SK-N-SH treated with all-trans-retinoic acid at 6 μM for 48 hours (cell line): ENCODE measurements around the gene CASTOR1.

Experiments
- ATAC-seq: fragments of 200-7000 bp; cut with Tn5 transposase; 3 replicates; pipeline ENCODE4 v1.9.1; 2020; ENCODE audit warnings: mild to moderate bottlenecking, moderate library complexity
- ARNTL ChIP-seq: fragments of 450-650 bp; formaldehyde crosslinking; IDR thresholded peaks from 2 replicates; pipeline ENCODE4 v1.5.0; 2020; ENCODE audit warnings: low read depth, mild to moderate bottlenecking, moderate library complexity, borderline replicate concordance
- BACH2 ChIP-seq: fragments of 250-450 bp; sonication (Bioruptor Pico); IDR thresholded peaks from 2 replicates; pipeline ENCODE4 v1.9.0; 2021; ENCODE audit warnings: mild to moderate bottlenecking, borderline replicate concordance
- CSDC2 ChIP-seq: fragments of 250-450 bp; sonication (Bioruptor Pico); IDR thresholded peaks from 2 replicates; pipeline ENCODE4 v1.5.0; 2020; ENCODE audit warnings: mild to moderate bottlenecking, moderate library complexity
- CSRNP3 ChIP-seq: fragments of 250-450 bp; sonication (Bioruptor Pico); IDR thresholded peaks from 2 replicates; pipeline ENCODE4 v1.5.1; 2021; ENCODE audit warnings: mild to moderate bottlenecking, moderate library complexity
- ESRRG ChIP-seq: fragments of 250-450 bp; sonication (Bioruptor Pico); IDR thresholded peaks from 2 replicates; pipeline ENCODE4 v1.6.1; 2021; ENCODE audit warnings: mild to moderate bottlenecking
- GLIS3 ChIP-seq: fragments of 250-450 bp; sonication (Bioruptor Pico); IDR thresholded peaks from 2 replicates; pipeline ENCODE4 v1.5.0; 2020; ENCODE audit warnings: mild to moderate bottlenecking, moderate library complexity
- ISL1 ChIP-seq: fragments of 250-450 bp; sonication (Bioruptor Pico); IDR thresholded peaks from 2 replicates; pipeline ENCODE4 v2.1.2; 2022; ENCODE audit warnings: mild to moderate bottlenecking, moderate library complexity
- OSR1 ChIP-seq: fragments of 250-450 bp; sonication (Bioruptor Pico); IDR thresholded peaks from 2 replicates; pipeline ENCODE4 v1.8.0; 2022; ENCODE audit warnings: moderate library complexity, mild to moderate bottlenecking, inconsistent platforms
- PATZ1 ChIP-seq: fragments of 250-450 bp; sonication (Bioruptor Pico); IDR thresholded peaks from 2 replicates; pipeline ENCODE4 v1.8.0; 2020; ENCODE audit warnings: mild to moderate bottlenecking, moderate library complexity, borderline replicate concordance
- PPARA ChIP-seq: fragments of 250-450 bp; sonication (Bioruptor Pico); IDR thresholded peaks from 2 replicates; pipeline ENCODE4 v1.5.0; 2020; ENCODE audit warnings: mild to moderate bottlenecking, borderline replicate concordance
- RARB ChIP-seq: fragments of 250-450 bp; sonication (Bioruptor Pico); IDR thresholded peaks from 2 replicates; pipeline ENCODE4 v1.8.0; 2021; ENCODE audit warnings: mild to moderate bottlenecking, moderate library complexity
- SNAI2 ChIP-seq: fragments of 250-450 bp; sonication (Bioruptor Pico); IDR thresholded peaks from 2 replicates; pipeline ENCODE4 v1.5.0; 2020; ENCODE audit warnings: mild to moderate bottlenecking, moderate library complexity
- TOX ChIP-seq: fragments of 250-450 bp; sonication (Bioruptor Pico); IDR thresholded peaks from 2 replicates; pipeline ENCODE4 v1.8.0; 2021; ENCODE audit warnings: mild to moderate bottlenecking, moderate library complexity, borderline replicate concordance
- TSHZ2 ChIP-seq: fragments of 250-450 bp; sonication (Bioruptor Pico); IDR thresholded peaks from 2 replicates; pipeline ENCODE4 v1.5.0; 2020; ENCODE audit warnings: mild to moderate bottlenecking, moderate library complexity
- ZC3H10 ChIP-seq: fragments of 250-450 bp; sonication (Bioruptor Pico); IDR thresholded peaks from 2 replicates; pipeline ENCODE4 v1.5.1; 2021; ENCODE audit warnings: mild to moderate bottlenecking, moderate library complexity
- ZFP3 ChIP-seq: fragments of 250-450 bp; sonication (Bioruptor Pico); IDR thresholded peaks from 2 replicates; pipeline ENCODE4 v1.5.0; 2020; ENCODE audit warnings: mild to moderate bottlenecking, moderate library complexity
- ZFP30 ChIP-seq: fragments of 450-650 bp; formaldehyde crosslinking; IDR thresholded peaks from 2 replicates; pipeline ENCODE4 v1.5.0; 2022; ENCODE audit warnings: mild to moderate bottlenecking, moderate library complexity
- ZNF565 ChIP-seq: fragments of 450-650 bp; formaldehyde crosslinking; conservative IDR thresholded peaks from 2 replicates; pipeline ENCODE4 v1.5.0; 2020; ENCODE audit warnings: low read depth, mild to moderate bottlenecking, moderate library complexity
- ZNF70 ChIP-seq: fragments of 450-650 bp; formaldehyde crosslinking; IDR thresholded peaks from 2 replicates; pipeline ENCODE4 v1.5.0; 2020; ENCODE audit warnings: mild to moderate bottlenecking, moderate library complexity
- ZNF8 ChIP-seq: fragments of 450-650 bp; formaldehyde crosslinking; IDR thresholded peaks from 2 replicates; pipeline ENCODE4 v1.5.0; 2020; ENCODE audit warnings: mild to moderate bottlenecking, moderate library complexity

CASTOR1 gene

GRCh38 chr22:30324014-30324730 is 34.9 kb upstream of the CASTOR1 start:
- ATAC-seq: no peak
- TF ChIP-seq TSHZ2 (CRISPR knock-in tag): no peak
- no peak for TF ChIP-seq GLIS3
- TF ChIP-seq ZFP3 (CRISPR knock-in tag): no peak
- no peak for TF ChIP-seq TOX
- TF ChIP-seq PPARA: no peak
- no peak for TF ChIP-seq PATZ1 (CRISPR knock-in tag)
- no peak for TF ChIP-seq ZFP30 (CRISPR knock-in tag)
- TF ChIP-seq SNAI2 (CRISPR knock-in tag): no peak
- no peak for TF ChIP-seq BACH2 (CRISPR knock-in tag)
- TF ChIP-seq ZC3H10: no peak
- TF ChIP-seq ESRRG: no peak
- no peak for TF ChIP-seq CSRNP3 (CRISPR knock-in tag)
- no peak for TF ChIP-seq ARNTL (CRISPR knock-in tag)
- TF ChIP-seq CSDC2: no peak
- no peak for TF ChIP-seq ZNF565 (CRISPR knock-in tag)
- TF ChIP-seq, all 23 proteins: peak for 0

GRCh38 chr22:30323246-30323645 is 33.9 kb upstream of the CASTOR1 start:
- TF ChIP-seq ZNF8 (CRISPR knock-in tag) (no peak), ZNF70 (CRISPR knock-in tag) (no peak), CSRNP3 (CRISPR knock-in tag) (no peak), OSR1 (CRISPR knock-in tag) (no peak), ZNF565 (CRISPR knock-in tag) (no peak), GLIS3 (no peak), ZC3H10 (no peak), RARB (CRISPR knock-in tag) (no peak)

GRCh38 chr22:30321461-30321860 is 32.2 kb upstream of the CASTOR1 start:
- ATAC-seq: no peak
- no peak for TF ChIP-seq TOX
- no peak for TF ChIP-seq OSR1 (CRISPR knock-in tag)
- no peak for TF ChIP-seq TSHZ2 (CRISPR knock-in tag)
- TF ChIP-seq ARNTL (CRISPR knock-in tag): no peak
- no peak for TF ChIP-seq ISL1 (CRISPR knock-in tag)
- TF ChIP-seq ESRRG: no peak
- TF ChIP-seq ZC3H10: no peak
- TF ChIP-seq RARB (CRISPR knock-in tag): no peak
- no peak for TF ChIP-seq CSDC2
- TF ChIP-seq SNAI2 (CRISPR knock-in tag): no peak

More at GRCh38 chr22:30323246-30323645, 33.9 kb upstream of the CASTOR1 start:
- ATAC-seq: no peak
